SK-N-SH (cell line): ENCODE data around the gene HNRNPAB.
A peak's percentile ranks its signal among the peaks of the same experiment; 100 is the strongest.

Source experiments
- CTCF ChIP-seq: fragments of 200-600 bp; sonication (generic); IDR thresholded peaks from 2 replicates; pipeline ENCODE4 v1.6.1; 2017; ENCODE audit warnings: antibody characterized with exemption, mild to moderate bottlenecking, moderate library complexity
- ELF1 ChIP-seq: IDR thresholded peaks from 2 replicates; pipeline ENCODE4 v1.4.0; 2012
- MXI1 ChIP-seq: IDR thresholded peaks from 2 replicates; pipeline ENCODE4 v1.6.1; 2012; ENCODE audit warnings: mild to moderate bottlenecking, low read depth, low read length, improper control_type of control experiment
- POLR2AphosphoS5 ChIP-seq: IDR thresholded peaks from 2 replicates; pipeline ENCODE4 v1.6.1; 2012; ENCODE audit warnings: low read depth, low read length
- RAD21 ChIP-seq: IDR thresholded peaks from 2 replicates; pipeline ENCODE4 v1.6.1; 2012; ENCODE audit warnings: mild to moderate bottlenecking, low read length

DNA sequence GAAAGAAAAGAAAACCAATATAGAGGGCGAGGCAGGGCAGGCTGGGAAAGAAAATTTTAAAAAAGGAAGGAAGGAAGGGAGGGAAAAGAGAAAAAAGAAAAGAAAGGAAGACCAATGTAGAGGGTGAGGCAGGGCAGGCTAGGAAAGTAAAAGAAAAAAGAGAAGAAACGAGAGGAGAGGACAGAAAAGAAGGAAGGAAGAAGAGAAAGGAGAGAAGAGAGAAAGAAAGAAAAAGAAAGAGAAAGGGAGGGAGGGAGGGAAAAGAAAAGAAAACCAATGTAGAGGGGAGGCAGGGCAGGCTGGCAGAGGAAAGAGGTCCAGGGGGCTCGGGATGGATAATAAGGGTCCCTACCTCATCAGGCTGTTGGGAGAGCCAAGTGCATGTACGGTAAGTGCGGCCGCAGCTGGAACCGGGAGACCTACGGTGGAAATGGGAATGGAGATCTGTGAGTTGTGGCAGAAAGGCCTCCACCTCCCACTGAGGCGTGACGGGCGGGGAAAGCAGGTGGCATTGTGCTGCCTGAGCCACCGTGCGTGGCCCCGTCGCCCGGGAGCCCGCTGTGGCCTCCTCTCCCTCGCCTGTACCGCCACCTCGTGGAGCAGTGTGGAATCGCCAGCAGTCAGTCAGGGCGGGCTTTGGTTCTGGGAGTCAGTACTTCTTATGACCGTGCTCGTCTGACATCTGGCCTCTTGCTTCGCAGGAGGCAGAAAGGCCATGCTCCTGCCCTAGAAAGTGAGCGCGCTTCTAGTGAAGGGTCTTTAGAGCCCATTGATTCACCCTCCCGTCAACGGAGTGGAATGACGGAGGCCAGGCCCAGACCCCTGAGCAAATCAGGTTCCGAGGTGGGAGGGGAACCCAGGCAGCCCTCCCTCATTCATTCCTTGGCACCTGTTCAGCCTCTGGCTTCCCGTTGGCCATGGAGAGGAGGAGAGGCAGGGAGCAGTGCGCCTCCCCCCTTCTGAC lies 40.3 kb upstream of the HNRNPAB start:
- TF ChIP-seq POLR2AphosphoS5 (no peak), CTCF (peak; percentile 94), MXI1 (peak; percentile 67), RAD21 (peak; percentile 94), ELF1 (no peak)
